Breast epithelium (tissue), 3 donors: Measurements from ENCODE around the gene RPS14.

Source experiments
- POLR2A ChIP-seq: fragments of 450-650 bp; IDR thresholded peaks from one replicate; pipeline ENCODE4 v1.6.1; 2016; ENCODE audit warnings: antibody characterized with exemption, mild to moderate bottlenecking, moderate library complexity
- TF ChIP-seq, protein P1 (sequence below), 3 donors: fragments of 450-650 bp; IDR thresholded peaks; one replicate each; pipeline ENCODE4 v1.5.1; 2016 to 2017; ENCODE audit warnings: antibody characterized with exemption in 3 of 3, mild to moderate bottlenecking in 3 of 3, moderate library complexity in 3 of 3

DNA sequence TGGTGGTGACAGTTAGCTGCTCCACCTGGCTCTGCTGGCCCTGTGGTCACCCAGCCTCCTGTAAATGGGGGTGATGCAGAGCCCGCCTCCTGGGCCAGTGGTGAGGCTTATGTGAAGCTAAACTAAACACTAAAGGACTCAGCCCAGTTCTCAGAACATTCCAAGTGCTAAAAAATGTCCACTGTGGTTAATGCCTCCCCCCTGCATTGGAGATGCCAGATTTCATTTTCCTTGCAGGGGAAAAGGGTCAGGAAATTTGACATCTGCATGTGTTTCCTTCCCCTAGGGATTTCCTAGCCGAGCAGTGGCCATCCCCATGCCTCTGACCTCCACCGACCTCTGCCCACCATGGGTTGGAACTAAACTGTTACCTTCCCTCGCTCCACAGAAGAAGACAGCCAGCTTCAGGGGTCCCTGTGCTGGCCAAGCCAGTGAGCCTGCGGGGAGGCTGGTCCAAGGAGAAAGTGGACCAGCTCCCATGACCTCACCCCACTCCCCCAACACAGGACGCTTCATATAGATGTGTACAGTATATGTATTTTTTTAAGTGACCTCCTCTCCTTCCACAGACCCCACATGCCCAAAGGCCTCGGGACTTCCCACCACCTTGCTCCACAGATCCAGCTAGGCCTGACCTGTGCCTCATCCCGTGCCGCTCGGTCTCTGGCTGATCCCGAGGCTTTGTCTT lies 49.9 kb downstream of the RPS14 start:
- no peak for TF ChIP-seq POLR2A
- TF ChIP-seq, protein P1, sequence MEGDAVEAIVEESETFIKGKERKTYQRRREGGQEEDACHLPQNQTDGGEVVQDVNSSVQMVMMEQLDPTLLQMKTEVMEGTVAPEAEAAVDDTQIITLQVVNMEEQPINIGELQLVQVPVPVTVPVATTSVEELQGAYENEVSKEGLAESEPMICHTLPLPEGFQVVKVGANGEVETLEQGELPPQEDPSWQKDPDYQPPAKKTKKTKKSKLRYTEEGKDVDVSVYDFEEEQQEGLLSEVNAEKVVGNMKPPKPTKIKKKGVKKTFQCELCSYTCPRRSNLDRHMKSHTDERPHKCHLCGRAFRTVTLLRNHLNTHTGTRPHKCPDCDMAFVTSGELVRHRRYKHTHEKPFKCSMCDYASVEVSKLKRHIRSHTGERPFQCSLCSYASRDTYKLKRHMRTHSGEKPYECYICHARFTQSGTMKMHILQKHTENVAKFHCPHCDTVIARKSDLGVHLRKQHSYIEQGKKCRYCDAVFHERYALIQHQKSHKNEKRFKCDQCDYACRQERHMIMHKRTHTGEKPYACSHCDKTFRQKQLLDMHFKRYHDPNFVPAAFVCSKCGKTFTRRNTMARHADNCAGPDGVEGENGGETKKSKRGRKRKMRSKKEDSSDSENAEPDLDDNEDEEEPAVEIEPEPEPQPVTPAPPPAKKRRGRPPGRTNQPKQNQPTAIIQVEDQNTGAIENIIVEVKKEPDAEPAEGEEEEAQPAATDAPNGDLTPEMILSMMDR (IDR thresholded peaks at IDR 0.05) = no peak
